HepG2 (cell line): ENCODE measurements around the gene MTMR6.

ENCODE experiments used
- BHLHE40 ChIP-seq: IDR thresholded peaks from 2 replicates; pipeline ENCODE4 v1.6.1; 2011; ENCODE audit warnings: low read length, improper control_type of control experiment
- GATA4 ChIP-seq: sonication (generic); IDR thresholded peaks from 2 replicates; pipeline ENCODE4 v1.6.1; 2016; ENCODE audit warnings: antibody characterized with exemption, low read depth, borderline replicate concordance
- MYNN ChIP-seq: sonication (generic); formaldehyde crosslinking; IDR thresholded peaks from 2 replicates; pipeline ENCODE4 v1.4.0; 2020; ENCODE audit warnings: mild to moderate bottlenecking, low read depth, missing genetic modification reagents
- POLR2A ChIP-seq, 2 experiments: IDR thresholded peaks; 2 replicates each; pipeline ENCODE4 v1.6.1; 2011; ENCODE audit warnings: low read depth in 2 of 2, low read length in 2 of 2, mild to moderate bottlenecking in 1 of 2, moderate library complexity in 1 of 2; ENCODE audit not compliant: insufficient read depth in 1 of 2
- RARG ChIP-seq: sonication (generic); formaldehyde crosslinking; IDR thresholded peaks from 2 replicates; pipeline ENCODE4 v1.4.0; 2020; ENCODE audit warnings: low read depth, mild to moderate bottlenecking, missing genetic modification reagents

GRCh38 chr13:25302121-25302520, 14.8 kb upstream of the MTMR6 start:
- TF ChIP-seq GATA4 (no peak), POLR2A (IDR thresholded peaks at IDR 0.05; ENCODE audit: insufficient read depth in 1 of 2, low read depth in 2 of 2, low read length in 2 of 2) (no peak), RARG (CRISPR knock-in tag) (no peak), MYNN (CRISPR knock-in tag) (no peak), BHLHE40 (no peak)
